Lower lobe of right lung (tissue), 2 donors: ENCODE data around the gene SCN5A. TPM values are rescaled to one million over a fixed set of nuclear protein-coding genes. Genes with fewer than 3 reads are reported as not detected.

ENCODE experiments used
- ATAC-seq, 2 donors: fragments of 200-7000 bp; cut with Tn5 transposase; one replicate each; pipeline ENCODE4 v1.9.1; 2020 to 2022; ENCODE audit warnings: mild to moderate bottlenecking in 2 of 2, moderate library complexity in 2 of 2
- DNase-seq: peaks from one replicate; pipeline ENCODE4 v3.0.0-alpha.2; 2020
- H3K27ac ChIP-seq: fragments of 200-600 bp; one replicate; pipeline ENCODE4 v1.8.0; 2022
- H3K27me3 ChIP-seq: fragments of 200-600 bp; one replicate; pipeline ENCODE4 v1.8.0; 2022; ENCODE audit warnings: low read depth
- H3K36me3 ChIP-seq: fragments of 200-600 bp; one replicate; pipeline ENCODE4 v1.8.0; 2022; ENCODE audit warnings: mild to moderate bottlenecking
- H3K4me1 ChIP-seq: fragments of 200-600 bp; one replicate; pipeline ENCODE4 v1.8.0; 2022
- H3K4me3 ChIP-seq: fragments of 200-600 bp; one replicate; pipeline ENCODE4 v1.8.0; 2022; ENCODE audit warnings: mild to moderate bottlenecking
- H3K9me3 ChIP-seq: fragments of 200-600 bp; one replicate; pipeline ENCODE4 v1.8.0; 2022
- CTCF ChIP-seq: fragments of 200-600 bp; IDR thresholded peaks from one replicate; pipeline ENCODE4 v1.8.0; 2022; ENCODE audit warnings: antibody characterized with exemption, mild to moderate bottlenecking
- intact Hi-C: fragments of 100-400 bp; cut with DNase I; formaldehyde crosslinking; loops from one replicate; pipeline ENCODE4 v1.11.0; 2022
- total RNA-seq: library from RNA; stranded (reverse); fragmentation: NEBNext Ultra II Directional; extraction: Animal tissue kit (Norgen Biotek cat#: 25700); gene quantifications from one replicate; pipeline ENCODE4 v1.2.1, GENCODE V29; 2021
- donor health status: DM: no; HTN: yes; CAD: no; lungs with severe emphysema.

The SCN5A gene
- total RNA-seq, 1 donor from 2014 or later = 0.24 TPM

DNA sequence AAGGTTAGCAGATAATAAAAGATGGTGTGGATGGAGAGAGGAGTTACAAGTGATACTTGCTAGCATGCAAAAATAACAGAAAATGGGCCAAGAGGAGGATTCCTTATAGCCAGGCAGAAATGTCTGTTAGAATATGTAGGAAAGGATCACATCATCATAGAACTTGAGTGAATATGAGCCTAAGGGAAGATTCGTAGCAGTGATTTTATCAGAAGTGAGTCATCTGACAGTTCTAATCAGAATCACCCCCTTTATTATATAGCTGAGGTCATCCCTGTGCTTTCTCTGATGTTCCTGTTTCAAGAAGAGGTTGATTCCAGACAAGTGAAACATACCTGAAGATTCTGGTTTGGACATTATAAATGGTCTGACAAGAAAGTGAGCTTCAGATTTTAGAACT is 130.5 kb downstream of the SCN5A start:
- intact Hi-C loops = no loop called here
- TF ChIP-seq CTCF = no peak
- ATAC-seq (no peak), DNase-seq (no peak)
- Histone ChIP-seq H3K27me3 (no peaks in the 10 kb centered on the region), H3K9me3 (no peaks in the 10 kb centered on the region), H3K27ac (no peak overlapping the region), H3K4me3 (no peak overlapping the region), H3K4me1 (no peaks in the 10 kb centered on the region), H3K36me3 (peaks cover 26% of the 10 kb centered on the region)

- ATAC-seq (no peak), DNase-seq (no peak)
- intact Hi-C loops = no loop called here
- TF ChIP-seq CTCF = no peak
- Histone ChIP-seq H3K4me1 (no peaks in the 10 kb centered on the region), H3K36me3 (peaks cover 23% of the 10 kb centered on the region), H3K27ac (no peak overlapping the region), H3K4me3 (no peak overlapping the region), H3K27me3 (no peaks in the 10 kb centered on the region), H3K9me3 (no peaks in the 10 kb centered on the region)
These were observed 132.8 kb downstream of the SCN5A start for GRCh38 chr3:38516669-38517068.

- ATAC-seq (no peak), DNase-seq (no peak)
- Histone ChIP-seq H3K36me3 (peaks cover 32% of the 10 kb centered on the region), H3K9me3 (no peaks in the 10 kb centered on the region), H3K27me3 (no peaks in the 10 kb centered on the region), H3K4me3 (no peak overlapping the region), H3K27ac (no peak overlapping the region), H3K4me1 (no peaks in the 10 kb centered on the region)
- TF ChIP-seq CTCF = no peak
- intact Hi-C loops = no loop called here
These were observed 134.1 kb downstream of the SCN5A start for GRCh38 chr3:38515367-38515766.

DNA sequence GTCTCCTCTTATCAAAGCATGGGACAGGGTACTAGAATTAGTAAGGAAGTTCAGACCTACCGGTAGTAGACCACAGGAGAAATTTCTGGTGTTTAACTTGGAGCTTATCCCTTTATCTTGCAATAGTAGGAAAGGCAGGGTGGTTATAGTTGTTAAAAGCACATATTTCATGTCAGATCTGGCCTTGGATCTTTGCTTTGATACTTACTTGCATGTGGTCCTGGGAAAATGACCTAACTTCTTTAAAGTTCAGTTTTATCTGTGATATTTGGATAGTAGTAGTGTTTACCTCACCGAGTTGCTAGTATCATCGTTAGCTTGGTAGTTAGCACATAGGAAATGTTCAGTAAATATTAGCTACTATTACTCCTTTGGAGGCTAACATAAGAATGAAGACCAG is 137.9 kb downstream of the SCN5A start:
- no peak for DNase-seq
- peaks cover 69% of the 10 kb centered on the region for H3K36me3 ChIP-seq
- no peaks in the 10 kb centered on the region for H3K9me3 ChIP-seq
- H3K27ac ChIP-seq = no peak overlapping the region
- no peak overlapping the region for H3K4me3 ChIP-seq
- TF ChIP-seq CTCF = no peak
- intact Hi-C loops = no loop called here
- H3K27me3 ChIP-seq = no peaks in the 10 kb centered on the region
- H3K4me1 ChIP-seq = no peaks in the 10 kb centered on the region
- ATAC-seq = no peak

DNA sequence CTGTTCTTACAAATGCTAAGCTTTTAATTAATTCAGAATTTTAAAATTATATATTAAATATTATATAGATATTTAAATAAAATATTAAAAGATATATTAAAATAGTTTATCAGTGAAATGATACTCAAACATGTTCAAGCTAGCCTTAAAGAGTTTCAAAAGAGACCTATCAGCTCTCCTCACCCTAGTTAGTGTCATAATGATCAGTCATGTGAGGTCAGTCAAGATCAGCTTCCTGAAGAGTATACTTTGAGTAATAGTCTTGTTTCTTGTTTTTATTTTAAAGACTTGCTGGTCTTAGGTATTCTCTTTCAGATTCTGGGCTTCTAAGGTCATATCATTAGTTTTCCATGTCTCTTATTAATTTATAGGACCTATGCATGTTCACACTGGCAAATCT is 138.9 kb downstream of the SCN5A start:
- Histone ChIP-seq H3K36me3 (peaks cover 78% of the 10 kb centered on the region), H3K27me3 (no peaks in the 10 kb centered on the region), H3K27ac (no peak overlapping the region), H3K4me3 (no peak overlapping the region), H3K9me3 (no peaks in the 10 kb centered on the region), H3K4me1 (no peaks in the 10 kb centered on the region)
- no peak for TF ChIP-seq CTCF
- DNase-seq (no peak), ATAC-seq (no peak)
- intact Hi-C loops = no loop called here

GRCh38 chr3:38509732-38510131 is 139.8 kb downstream of the SCN5A start:
- intact Hi-C loops = no loop called here
- H3K36me3 ChIP-seq = peaks cover 78% of the 10 kb centered on the region
- no peak for ATAC-seq

More at GRCh38 chr3:38509732-38510131, 139.8 kb downstream of the SCN5A start:
- DNase-seq = no peak
- Histone ChIP-seq H3K9me3 (no peaks in the 10 kb centered on the region), H3K4me1 (no peaks in the 10 kb centered on the region), H3K27me3 (no peaks in the 10 kb centered on the region), H3K27ac (no peak overlapping the region), H3K4me3 (no peak overlapping the region)
- TF ChIP-seq CTCF = no peak
